ENCODE measurements around the gene TGFBR3L. TPM values are rescaled to one million over a fixed set of nuclear protein-coding genes. Genes with fewer than 3 reads are reported as not detected.

Gene TGFBR3L
- total RNA-seq = 1 to 10 TPM in 3 of 4 donors, not detected in 1; 1.5 to 3.7 (median 2.1) TPM

DNA sequence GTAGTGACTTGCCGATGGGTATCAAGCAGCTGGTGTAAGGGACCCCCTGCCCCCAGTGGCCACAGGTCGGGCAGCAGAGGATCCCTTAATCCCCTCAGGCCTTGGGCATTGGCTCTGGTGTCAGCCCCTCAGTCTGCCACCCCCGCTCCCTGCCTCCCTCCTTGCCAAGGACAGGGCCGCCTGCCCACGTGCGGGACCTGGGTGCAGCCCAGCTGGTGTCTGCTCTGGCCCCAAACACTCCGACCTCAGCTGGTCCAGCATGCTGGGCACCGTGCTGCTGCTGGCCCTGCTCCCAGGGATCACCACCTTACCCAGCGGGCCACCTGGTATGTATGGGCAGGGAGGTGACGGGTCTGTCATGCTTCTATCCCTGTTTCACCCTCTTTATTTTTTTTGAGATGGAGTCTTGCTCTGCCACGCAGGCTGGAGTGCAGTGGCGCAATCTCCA, at the start of gene TGFBR3L:
Gene TGFBR3L (plus strand): TSS at position 233 of the 448 bp plus-strand sequence.
- DNase-seq (ENCODE audit: low spot score in 2 of 2) = no peak
- WGBS, 2 donors = 61 to 68% methylated on average over 9 to 10 of the region's 12 CpGs

DNA sequence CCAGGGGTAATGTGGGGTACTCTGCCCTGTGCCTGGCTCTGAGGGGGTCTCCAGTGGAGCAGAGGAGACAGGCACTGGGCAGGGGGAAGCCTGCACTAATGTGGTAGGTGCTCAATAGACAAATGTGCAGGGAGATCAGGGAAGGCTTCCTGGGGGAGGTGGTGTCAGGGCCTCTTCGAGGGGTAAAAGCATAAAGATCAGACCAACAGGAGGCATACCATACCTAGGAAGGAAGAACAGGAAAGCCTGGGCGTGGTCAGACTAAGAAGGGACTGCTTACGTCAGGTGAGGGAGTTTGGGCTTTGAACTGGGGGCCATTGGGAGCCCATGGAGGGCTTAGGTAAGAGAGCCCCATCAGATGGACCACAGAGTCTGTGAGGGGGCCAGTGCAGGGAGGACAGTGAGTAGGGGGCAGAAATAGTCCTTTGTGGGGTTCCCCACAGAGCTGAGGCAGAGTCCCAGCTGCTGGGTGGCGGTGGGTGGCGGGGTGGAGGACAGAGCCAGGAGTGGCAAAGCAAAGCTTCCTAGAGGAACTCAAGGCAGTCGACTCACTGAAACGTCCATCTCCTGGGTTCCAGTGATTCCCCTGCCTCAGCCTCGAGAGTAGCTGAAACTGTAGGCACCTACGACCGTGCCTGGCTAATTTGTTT, 49.2 kb upstream of the TGFBR3L start:
- no peak for DNase-seq (ENCODE audit: low spot score in 2 of 2)
- 37 to 40% methylated on average over 10 of the region's 10 CpGs for WGBS, 2 donors
- intact Hi-C loops (cut with DNase I; ENCODE audit: low total_unique reads) = no loop called here
- H3K4me3 ChIP-seq (ENCODE audit: low read depth, poor library complexity, severe bottlenecking) = no peak overlapping the region
- TF ChIP-seq POLR2A (IDR thresholded peaks at IDR 0.05) = no peak

More for the DNA sequence above, at the start of gene TGFBR3L:
- no peak within 1 kb of the TSS for H3K4me3 ChIP-seq (ENCODE audit: low read depth, poor library complexity, severe bottlenecking)
- intact Hi-C loops (cut with DNase I; ENCODE audit: low total_unique reads) = no loop called here
- TF ChIP-seq POLR2A (IDR thresholded peaks at IDR 0.05) = no peak
- TF ChIP-seq, protein P1, sequence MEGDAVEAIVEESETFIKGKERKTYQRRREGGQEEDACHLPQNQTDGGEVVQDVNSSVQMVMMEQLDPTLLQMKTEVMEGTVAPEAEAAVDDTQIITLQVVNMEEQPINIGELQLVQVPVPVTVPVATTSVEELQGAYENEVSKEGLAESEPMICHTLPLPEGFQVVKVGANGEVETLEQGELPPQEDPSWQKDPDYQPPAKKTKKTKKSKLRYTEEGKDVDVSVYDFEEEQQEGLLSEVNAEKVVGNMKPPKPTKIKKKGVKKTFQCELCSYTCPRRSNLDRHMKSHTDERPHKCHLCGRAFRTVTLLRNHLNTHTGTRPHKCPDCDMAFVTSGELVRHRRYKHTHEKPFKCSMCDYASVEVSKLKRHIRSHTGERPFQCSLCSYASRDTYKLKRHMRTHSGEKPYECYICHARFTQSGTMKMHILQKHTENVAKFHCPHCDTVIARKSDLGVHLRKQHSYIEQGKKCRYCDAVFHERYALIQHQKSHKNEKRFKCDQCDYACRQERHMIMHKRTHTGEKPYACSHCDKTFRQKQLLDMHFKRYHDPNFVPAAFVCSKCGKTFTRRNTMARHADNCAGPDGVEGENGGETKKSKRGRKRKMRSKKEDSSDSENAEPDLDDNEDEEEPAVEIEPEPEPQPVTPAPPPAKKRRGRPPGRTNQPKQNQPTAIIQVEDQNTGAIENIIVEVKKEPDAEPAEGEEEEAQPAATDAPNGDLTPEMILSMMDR (IDR thresholded peaks at IDR 0.05) = no peak

DNA sequence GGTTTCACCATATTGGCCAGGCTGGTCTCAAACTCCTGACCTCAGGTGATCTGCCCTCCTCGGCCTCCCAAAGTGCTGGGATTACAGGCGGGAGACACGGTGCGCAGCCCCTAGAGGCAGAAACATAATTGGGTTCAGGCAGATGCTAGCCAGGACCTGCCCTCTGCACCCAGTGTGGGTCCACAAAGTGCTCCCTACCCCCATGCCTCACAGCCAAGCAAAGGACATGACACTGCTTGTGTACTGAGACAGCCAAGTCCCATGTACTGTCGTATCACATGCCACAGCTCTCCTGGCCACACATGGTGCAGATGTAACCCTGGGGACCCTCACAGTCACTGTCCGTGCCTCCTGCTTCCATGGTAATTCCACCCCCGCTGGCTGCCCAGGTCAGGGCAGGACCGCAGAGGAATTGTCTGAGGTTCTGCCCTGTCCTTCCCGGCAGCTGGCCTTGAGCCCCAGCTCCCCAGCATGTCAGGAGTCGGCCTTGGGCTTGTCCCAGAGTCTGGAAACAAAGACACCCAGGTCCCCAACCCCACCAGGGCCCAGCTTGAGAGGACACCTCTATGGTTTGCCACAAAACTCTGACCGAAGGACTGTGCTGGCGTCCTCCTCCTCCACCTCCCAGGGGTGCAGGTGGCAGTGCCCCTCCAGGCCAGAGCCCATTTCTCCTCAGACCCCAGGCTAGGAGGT, 48.1 kb upstream of the TGFBR3L start:
- intact Hi-C loops (cut with DNase I; ENCODE audit: low total_unique reads) = no loop called here
- DNase-seq (ENCODE audit: low spot score in 2 of 2) = no peak
- H3K4me3 ChIP-seq (ENCODE audit: low read depth, poor library complexity, severe bottlenecking) = no peak overlapping the region
- 48 to 54% methylated on average over 6 to 12 of the region's 12 CpGs for WGBS, 2 donors
- no peak for TF ChIP-seq POLR2A (IDR thresholded peaks at IDR 0.05)
- TF ChIP-seq, protein P1 (IDR thresholded peaks at IDR 0.05) = no peak

DNA sequence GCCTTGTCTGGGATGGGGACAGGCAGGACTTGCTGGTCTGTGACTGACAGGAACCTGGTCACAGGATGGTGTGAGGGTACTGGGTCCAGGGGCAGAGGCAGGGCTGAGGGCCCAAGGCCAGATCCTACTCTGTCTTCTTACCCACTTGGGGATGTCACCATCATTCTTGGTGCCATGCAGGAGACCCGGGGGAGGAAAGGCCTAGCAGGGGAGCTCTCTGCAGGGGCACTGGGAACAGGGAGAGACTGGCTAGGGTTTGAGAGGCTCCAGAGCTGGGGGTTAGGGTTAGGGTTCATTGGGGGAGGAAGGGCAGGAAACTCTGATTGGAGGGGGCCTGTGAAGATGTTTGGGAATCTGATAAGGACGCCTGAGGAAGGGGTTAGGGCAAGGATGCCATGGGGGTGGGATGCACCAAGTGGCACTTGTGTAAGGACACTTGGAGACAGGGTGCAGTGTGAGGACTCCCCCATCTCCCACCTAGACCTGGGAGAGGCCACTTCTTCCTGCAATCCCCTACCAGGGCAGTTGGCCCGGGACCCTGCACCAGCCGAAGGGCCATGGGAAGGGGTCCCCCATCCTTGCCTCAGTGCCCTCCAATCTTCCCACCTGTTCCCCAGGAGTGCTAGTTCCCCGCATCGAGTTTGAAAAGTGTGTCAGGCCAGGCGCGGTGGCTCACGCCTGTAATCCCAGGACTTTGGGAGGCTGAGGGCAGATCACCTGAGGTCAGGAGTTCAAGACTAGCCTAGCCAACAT, 47.4 kb upstream of the TGFBR3L start:
- 88 to 90% methylated on average over 9 of the region's 9 CpGs for WGBS, 2 donors
- H3K4me3 ChIP-seq (ENCODE audit: low read depth, poor library complexity, severe bottlenecking) = no peak overlapping the region
- intact Hi-C loops (cut with DNase I; ENCODE audit: low total_unique reads) = no loop called here
- TF ChIP-seq POLR2A (IDR thresholded peaks at IDR 0.05) = no peak
- DNase-seq (ENCODE audit: low spot score in 2 of 2) = no peak

DNA sequence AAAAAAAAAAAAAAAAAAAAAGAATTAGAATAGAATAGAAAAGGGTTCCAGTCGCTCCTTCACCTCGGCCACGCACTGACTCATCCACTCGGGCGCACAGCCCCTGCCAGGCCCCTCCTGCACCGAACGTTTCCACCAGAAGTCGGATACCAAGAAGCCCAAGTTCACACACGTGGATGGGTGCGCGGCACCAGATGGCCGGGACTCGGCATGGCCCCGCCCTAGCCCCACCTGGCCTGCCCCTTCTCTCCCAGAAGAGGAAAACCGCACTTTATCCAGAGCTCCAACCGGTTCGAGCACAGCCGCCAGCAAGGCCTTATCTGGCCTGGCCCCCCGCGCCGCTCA, 46.3 kb upstream of the TGFBR3L start:
- intact Hi-C loops (cut with DNase I; ENCODE audit: low total_unique reads) = no loop called here
- WGBS, 2 donors = 9 to 22% methylated on average over 17 to 21 of the region's 21 CpGs
- no peak for DNase-seq (ENCODE audit: low spot score in 2 of 2)
- TF ChIP-seq, protein P1 (IDR thresholded peaks at IDR 0.05) = no peak
- TF ChIP-seq POLR2A (IDR thresholded peaks at IDR 0.05) = no peak
- no peak overlapping the region for H3K4me3 ChIP-seq (ENCODE audit: low read depth, poor library complexity, severe bottlenecking)

DNA sequence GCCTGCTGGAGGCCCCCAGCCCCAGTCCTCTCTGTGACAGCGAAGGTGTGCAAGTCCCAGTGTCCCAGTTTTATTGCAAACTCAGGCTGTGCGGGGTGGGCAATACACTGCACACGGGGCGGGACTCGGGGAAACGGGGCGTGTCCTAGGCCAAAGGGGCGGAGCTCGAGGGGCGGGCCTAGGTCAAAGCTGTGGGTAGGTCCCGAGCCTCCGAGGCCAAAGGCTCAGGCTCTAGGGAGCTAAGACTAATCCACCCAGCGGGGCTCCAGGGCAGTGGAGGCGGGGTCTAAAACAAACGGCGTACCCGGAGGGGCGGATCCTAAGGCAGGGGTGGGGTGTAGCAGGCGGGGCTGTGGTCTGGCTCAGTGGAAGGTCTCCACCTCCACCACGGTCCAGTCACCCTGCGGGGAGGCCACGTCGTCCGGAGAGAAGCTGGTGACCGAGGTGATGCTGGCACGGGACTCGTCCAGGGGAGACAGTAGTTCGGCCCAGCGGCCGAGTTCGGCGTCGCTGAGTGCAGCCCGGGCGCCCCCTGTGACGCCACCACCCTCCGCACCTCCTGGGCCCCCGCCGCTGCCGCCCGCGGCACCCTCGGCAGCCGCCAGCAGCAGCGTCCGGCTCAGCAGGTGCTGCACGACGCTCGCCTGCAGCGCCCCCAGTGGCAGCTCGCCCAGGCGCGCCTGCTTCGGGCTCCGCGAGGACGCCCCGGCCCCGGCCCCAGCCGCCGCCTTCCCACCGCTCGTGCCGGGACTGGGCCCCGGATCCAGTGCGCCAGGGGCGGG, 45.8 kb upstream of the TGFBR3L start:
- DNase-seq (ENCODE audit: low spot score in 2 of 2) = peak; percentile 56 to 94
- intact Hi-C loops (cut with DNase I; ENCODE audit: low total_unique reads) = no loop called here
- 1 to 4% methylated on average over 38 to 48 of the region's 67 CpGs for WGBS, 2 donors
- TF ChIP-seq, protein P1 (IDR thresholded peaks at IDR 0.05) = no peak
- TF ChIP-seq POLR2A (IDR thresholded peaks at IDR 0.05) = no peak
- H3K4me3 ChIP-seq (ENCODE audit: low read depth, poor library complexity, severe bottlenecking) = no peak overlapping the region
